ENCODE measurements around the gene TMEM43. TPM values are rescaled to one million over a fixed set of nuclear protein-coding genes. Genes with fewer than 3 reads are reported as not detected.

The TMEM43 gene
- total RNA-seq, 1 donor from 2014 or later, result 79.2 TPM

DNA sequence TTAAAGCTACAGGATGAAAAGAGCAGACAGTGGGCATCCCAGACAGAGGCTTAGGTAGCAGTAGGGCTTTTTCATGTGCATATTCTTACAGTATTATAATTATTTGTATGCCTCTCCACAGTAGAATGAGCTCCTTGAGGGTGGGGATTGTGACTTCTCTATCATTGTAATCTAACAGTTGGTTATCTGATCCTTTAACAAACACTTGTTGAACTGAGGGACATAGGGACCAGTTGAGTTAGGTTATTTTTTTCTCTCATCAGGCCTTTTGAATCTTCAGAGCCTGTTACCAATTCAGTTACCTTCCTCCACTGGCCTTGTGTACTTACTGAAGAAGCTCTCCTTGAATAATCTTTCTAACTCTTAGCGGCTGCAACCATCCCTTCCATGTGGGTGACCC is 54.9 kb downstream of the TMEM43 start:
- no peak overlapping the region for H2AFZ ChIP-seq (ENCODE audit: low read depth, low read length)
- peaks cover 28% of the 10 kb centered on the region for H3K4me1 ChIP-seq (ENCODE audit: insufficient read depth, low read length)
- peaks cover 3% of the 10 kb centered on the region for H3K36me3 Mint-ChIP-seq (ENCODE audit: low read depth, unreplicated experiment)
- H3K27ac Mint-ChIP-seq (ENCODE audit: unreplicated experiment), result no peak overlapping the region
- H3K79me2 ChIP-seq (ENCODE audit: insufficient read depth, low read length), result peaks cover 77% of the 10 kb centered on the region
- peak overlapping the region; percentile 91 for H3K4me2 ChIP-seq (ENCODE audit: low read length)
- H3K27me3 ChIP-seq (ENCODE audit: insufficient read depth, low read length), result no peaks in the 10 kb centered on the region
- H3K36me3 ChIP-seq (ENCODE audit: insufficient read depth, low read length), result peaks cover 17% of the 10 kb centered on the region
- peak overlapping the region; percentile 98 for H3K4me3 ChIP-seq (ENCODE audit: insufficient read depth, low read depth, low read length)
- no peak overlapping the region for H3K27ac ChIP-seq (ENCODE audit: low read depth, low read length)
- H3K4me3 Mint-ChIP-seq (ENCODE audit: unreplicated experiment), result peak overlapping the region; percentile 99
- peak overlapping the region; percentile 96 for H3K9ac ChIP-seq (ENCODE audit: low read length)
- H3K9me3 Mint-ChIP-seq (ENCODE audit: unreplicated experiment), result no peaks in the 10 kb centered on the region
- H3K27me3 Mint-ChIP-seq (ENCODE audit: low read depth, unreplicated experiment), result no peaks in the 10 kb centered on the region
- DNase-seq (ENCODE audit: low read depth), result no peak
- H3K4me1 Mint-ChIP-seq (ENCODE audit: low read depth, unreplicated experiment), result peaks cover 31% of the 10 kb centered on the region
- H3K9me3 ChIP-seq (ENCODE audit: insufficient read depth, low read depth, low read length), result no peaks in the 10 kb centered on the region
- FAIRE-seq, result no peak
- peaks cover 24% of the 10 kb centered on the region for H4K20me1 ChIP-seq (ENCODE audit: insufficient read depth, low read length)
- TF ChIP-seq EZH2 (IDR thresholded peaks at IDR 0.05; ENCODE audit: insufficient read depth, low read length), result no peak
- TF ChIP-seq, protein P1, sequence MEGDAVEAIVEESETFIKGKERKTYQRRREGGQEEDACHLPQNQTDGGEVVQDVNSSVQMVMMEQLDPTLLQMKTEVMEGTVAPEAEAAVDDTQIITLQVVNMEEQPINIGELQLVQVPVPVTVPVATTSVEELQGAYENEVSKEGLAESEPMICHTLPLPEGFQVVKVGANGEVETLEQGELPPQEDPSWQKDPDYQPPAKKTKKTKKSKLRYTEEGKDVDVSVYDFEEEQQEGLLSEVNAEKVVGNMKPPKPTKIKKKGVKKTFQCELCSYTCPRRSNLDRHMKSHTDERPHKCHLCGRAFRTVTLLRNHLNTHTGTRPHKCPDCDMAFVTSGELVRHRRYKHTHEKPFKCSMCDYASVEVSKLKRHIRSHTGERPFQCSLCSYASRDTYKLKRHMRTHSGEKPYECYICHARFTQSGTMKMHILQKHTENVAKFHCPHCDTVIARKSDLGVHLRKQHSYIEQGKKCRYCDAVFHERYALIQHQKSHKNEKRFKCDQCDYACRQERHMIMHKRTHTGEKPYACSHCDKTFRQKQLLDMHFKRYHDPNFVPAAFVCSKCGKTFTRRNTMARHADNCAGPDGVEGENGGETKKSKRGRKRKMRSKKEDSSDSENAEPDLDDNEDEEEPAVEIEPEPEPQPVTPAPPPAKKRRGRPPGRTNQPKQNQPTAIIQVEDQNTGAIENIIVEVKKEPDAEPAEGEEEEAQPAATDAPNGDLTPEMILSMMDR (IDR thresholded peaks at IDR 0.05; ENCODE audit: insufficient read depth, low read depth, low read length), result no peak

DNA sequence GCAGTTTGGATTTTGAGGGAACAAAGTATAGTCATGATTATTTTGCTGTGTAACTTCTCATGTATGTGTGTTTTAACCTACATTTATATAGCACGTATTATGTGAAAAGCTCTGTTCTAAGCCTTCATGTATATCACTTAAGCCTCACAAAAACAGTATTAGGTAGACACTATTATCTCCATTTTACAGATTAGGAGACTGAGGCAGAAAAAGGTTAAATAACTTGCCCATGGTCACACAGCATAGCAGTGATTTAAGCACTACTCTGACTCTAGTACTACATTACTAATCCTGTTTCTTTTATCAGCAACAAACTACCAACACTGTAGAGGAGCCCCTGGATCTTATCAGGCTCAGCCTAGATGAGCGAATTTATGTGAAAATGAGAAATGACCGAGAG is 56.4 kb downstream of the TMEM43 start:
- H3K27me3 Mint-ChIP-seq (ENCODE audit: low read depth, unreplicated experiment), result no peaks in the 10 kb centered on the region
- no peak overlapping the region for H3K9ac ChIP-seq (ENCODE audit: low read length)
- no peaks in the 10 kb centered on the region for H3K9me3 Mint-ChIP-seq (ENCODE audit: unreplicated experiment)
- H3K27me3 ChIP-seq (ENCODE audit: insufficient read depth, low read length), result no peaks in the 10 kb centered on the region
- H3K4me1 Mint-ChIP-seq (ENCODE audit: low read depth, unreplicated experiment), result peaks cover 17% of the 10 kb centered on the region
- DNase-seq (ENCODE audit: low read depth), result no peak
- H3K4me3 ChIP-seq (ENCODE audit: insufficient read depth, low read depth, low read length), result no peak overlapping the region
- H3K4me1 ChIP-seq (ENCODE audit: insufficient read depth, low read length), result peaks cover 17% of the 10 kb centered on the region
- no peak overlapping the region for H2AFZ ChIP-seq (ENCODE audit: low read depth, low read length)
- TF ChIP-seq EZH2 (IDR thresholded peaks at IDR 0.05; ENCODE audit: insufficient read depth, low read length), result no peak
- no peak overlapping the region for H3K27ac Mint-ChIP-seq (ENCODE audit: unreplicated experiment)
- H3K36me3 ChIP-seq (ENCODE audit: insufficient read depth, low read length), result peaks cover 19% of the 10 kb centered on the region
- H3K27ac ChIP-seq (ENCODE audit: low read depth, low read length), result no peak overlapping the region
- H3K4me3 Mint-ChIP-seq (ENCODE audit: unreplicated experiment), result no peak overlapping the region
- peaks cover 3% of the 10 kb centered on the region for H3K36me3 Mint-ChIP-seq (ENCODE audit: low read depth, unreplicated experiment)
- peaks cover 9% of the 10 kb centered on the region for H4K20me1 ChIP-seq (ENCODE audit: insufficient read depth, low read length)
- no peak overlapping the region for H3K4me2 ChIP-seq (ENCODE audit: low read length)
- H3K9me3 ChIP-seq (ENCODE audit: insufficient read depth, low read depth, low read length), result no peaks in the 10 kb centered on the region
- no peak for FAIRE-seq
- peaks cover 65% of the 10 kb centered on the region for H3K79me2 ChIP-seq (ENCODE audit: insufficient read depth, low read length)

DNA sequence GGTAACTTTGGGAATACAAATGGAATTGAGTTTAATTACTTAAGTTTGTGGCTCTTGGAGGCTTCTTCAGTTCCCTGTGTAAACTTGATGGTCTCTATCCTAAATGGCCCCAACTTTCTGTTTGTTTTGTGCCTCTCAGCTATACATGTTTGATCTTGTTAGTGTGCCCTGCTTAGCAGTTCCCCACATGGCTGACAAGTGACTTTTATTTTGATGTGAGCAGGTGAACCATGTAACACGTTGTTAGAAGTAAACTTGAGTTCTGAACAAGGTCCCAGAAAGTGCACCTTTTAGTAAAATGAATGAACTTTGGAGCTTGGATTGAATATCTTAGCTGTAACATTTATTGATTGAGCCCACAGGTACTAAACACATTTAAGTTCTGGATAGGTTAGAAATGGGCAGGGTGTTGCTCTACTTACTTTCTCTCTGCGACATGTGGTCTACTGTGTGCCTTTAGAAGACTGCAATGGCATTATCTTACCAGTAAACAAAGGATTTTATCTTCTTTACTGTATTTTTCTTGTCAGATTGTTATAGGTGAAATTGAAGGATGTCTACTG is 58.2 kb downstream of the TMEM43 start:
- TF ChIP-seq, protein P1 (IDR thresholded peaks at IDR 0.05; ENCODE audit: insufficient read depth, low read depth, low read length), result no peak
- no peak for TF ChIP-seq EZH2 (IDR thresholded peaks at IDR 0.05; ENCODE audit: insufficient read depth, low read length)
- Mint-ChIP-seq H3K9me3 (ENCODE audit: unreplicated experiment) (no peaks in the 10 kb centered on the region), H3K27ac (ENCODE audit: unreplicated experiment) (no peak overlapping the region), H3K36me3 (ENCODE audit: low read depth, unreplicated experiment) (peaks cover 4% of the 10 kb centered on the region), H3K4me3 (ENCODE audit: unreplicated experiment) (no peak overlapping the region), H3K27me3 (ENCODE audit: low read depth, unreplicated experiment) (no peaks in the 10 kb centered on the region), H3K4me1 (ENCODE audit: low read depth, unreplicated experiment) (peaks cover 8% of the 10 kb centered on the region)
- Histone ChIP-seq H3K9ac (ENCODE audit: low read length) (no peak overlapping the region), H3K79me2 (ENCODE audit: insufficient read depth, low read length) (peaks cover 59% of the 10 kb centered on the region), H3K27ac (ENCODE audit: low read depth, low read length) (no peak overlapping the region), H3K9me3 (ENCODE audit: insufficient read depth, low read depth, low read length) (no peaks in the 10 kb centered on the region), H4K20me1 (ENCODE audit: insufficient read depth, low read length) (peaks cover 8% of the 10 kb centered on the region), H3K27me3 (ENCODE audit: insufficient read depth, low read length) (no peaks in the 10 kb centered on the region), H3K4me3 (ENCODE audit: insufficient read depth, low read depth, low read length) (no peak overlapping the region), H3K36me3 (ENCODE audit: insufficient read depth, low read length) (peaks cover 25% of the 10 kb centered on the region), H3K4me1 (ENCODE audit: insufficient read depth, low read length) (peaks cover 9% of the 10 kb centered on the region), H3K4me2 (ENCODE audit: low read length) (no peak overlapping the region), H2AFZ (ENCODE audit: low read depth, low read length) (no peak overlapping the region)
- DNase-seq (ENCODE audit: low read depth) (no peak), FAIRE-seq (no peak)

Data from astrocyte (in vitro differentiated cells and primary cell).